ENCODE data around the gene PKNOX2.

The PKNOX2 gene

DNA sequence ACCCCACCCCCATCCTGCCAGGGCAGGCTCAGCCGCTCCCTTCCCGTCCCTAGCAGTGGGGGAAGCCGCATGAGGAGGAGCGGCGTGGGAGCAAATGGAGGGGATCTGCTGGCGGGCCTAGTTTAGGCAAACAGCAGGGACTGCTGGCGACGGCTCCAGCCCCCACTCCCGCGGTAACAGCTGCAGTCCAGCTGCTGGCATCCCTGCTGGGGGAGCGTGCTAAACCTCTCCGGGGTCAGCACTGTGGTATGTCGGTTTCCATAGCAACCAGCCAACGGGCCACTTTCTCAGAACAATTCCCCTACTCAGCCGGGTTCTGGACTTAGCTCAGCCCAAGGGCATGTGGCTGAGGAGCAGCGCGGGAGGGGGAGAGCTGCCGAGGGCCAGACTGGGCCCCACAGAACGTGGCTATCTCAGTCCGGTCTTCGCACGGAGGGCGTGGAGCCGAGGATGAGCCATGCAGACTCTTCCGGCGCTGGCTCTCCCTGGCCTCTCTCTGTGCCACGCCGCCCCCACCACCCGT is 98.8 kb downstream of the PKNOX2 start:
- no peak for DNase-seq (ENCODE audit: low spot score)

DNA sequence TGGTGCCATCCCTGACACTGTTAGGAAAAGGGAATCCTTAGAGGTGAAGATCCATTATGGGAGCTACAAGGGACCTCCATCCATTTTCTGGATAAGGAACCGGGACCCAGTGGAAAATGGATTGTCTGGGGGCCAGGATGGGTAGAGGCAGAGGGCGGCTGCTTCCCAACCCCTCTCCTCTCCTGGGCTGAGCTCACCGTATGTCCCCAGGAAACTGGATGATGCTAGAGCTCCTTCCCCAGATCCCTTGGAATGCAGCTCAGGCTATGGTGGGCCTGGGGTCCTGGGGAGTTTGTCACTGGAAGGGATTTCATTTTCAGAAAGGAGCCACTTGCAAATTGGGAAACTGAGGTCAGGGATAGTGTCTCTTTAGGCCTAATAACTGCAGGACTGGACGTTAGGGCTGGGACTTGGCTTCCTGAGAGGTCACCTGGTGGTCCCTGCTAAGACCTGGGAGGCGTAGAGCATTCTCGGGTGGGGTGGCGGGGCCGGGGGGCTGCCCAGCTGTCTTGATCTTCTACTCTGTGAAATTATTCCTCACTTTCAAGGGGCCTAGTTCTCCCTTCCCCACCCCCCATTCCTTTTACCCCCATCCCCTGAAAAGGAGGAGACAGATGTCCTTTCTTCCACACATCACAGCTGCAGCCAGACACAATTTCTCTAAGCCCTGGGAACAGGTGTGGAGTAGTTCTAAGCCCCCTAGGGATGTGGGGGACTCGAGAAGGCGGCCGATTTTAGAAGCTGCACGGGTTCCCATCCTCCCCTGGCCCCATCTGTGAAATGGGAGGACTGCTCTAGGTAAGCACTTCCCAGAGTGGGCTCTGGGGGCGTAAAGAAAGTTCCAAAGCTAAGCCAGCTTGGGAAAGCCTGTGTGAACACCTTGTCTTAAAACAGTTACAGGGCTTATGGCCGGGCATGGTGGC is 99.8 kb downstream of the PKNOX2 start:
- DNase-seq (ENCODE audit: low spot score): no peak

DNA sequence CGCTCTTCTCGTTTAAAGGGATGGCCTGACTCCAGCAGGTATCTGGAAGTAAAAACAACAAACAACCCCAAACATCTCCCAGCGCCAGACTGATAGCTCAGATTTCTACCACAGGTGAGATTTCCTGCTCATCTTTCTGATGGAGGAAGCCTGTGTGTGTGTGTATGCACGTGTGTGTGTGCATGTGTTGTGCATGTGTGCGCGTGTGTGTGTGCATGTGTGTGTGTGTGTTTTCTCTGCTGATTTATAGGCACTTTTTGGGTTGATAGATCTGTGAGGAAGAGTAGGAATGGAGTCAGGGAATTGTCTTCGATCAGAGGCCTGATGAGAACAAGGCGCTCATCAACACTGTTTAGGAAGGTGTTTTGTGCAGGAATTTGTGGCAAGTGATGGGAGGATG is 103.0 kb downstream of the PKNOX2 start:
- no peak for DNase-seq (ENCODE audit: low spot score)

DNA sequence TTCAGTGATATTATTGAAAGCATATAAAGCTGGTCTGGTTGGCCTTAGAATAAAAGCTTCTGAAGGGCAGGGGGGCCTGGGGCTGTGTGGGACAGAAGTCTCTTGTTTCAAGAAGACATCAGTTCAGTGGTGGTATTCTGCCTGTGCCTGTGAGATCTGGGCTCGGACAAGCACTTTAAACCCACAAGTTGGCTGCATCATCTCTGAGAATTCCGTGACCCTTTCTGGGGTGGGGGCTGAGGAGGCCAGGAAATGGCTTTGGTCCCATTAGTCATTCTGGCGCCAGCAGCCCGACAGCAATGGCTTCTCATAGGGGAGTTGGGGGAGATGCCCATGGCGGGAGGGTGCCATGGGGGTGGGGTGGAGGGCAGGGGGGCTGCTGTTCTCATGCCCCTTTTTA is 104.1 kb downstream of the PKNOX2 start:
- no peak for DNase-seq (ENCODE audit: low spot score)

DNA sequence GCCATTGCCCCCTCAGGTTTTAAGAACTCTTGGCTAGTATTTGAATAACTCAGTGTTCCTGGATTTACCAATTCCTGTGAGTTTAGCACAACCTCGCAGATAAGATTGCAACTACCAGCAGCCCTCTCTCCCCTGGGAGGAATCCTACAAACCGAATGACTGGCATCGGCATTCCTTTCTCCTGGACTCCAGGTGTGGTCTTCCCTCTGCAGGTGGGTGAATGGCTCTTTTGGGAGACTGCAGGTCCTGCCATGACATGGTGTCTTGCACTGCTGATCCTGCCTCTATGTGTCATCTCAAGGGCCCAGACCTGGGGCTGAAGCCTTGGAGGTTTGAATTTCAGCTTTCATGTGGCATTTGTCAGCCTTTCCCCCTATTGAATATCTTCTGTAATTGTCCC is 105.6 kb downstream of the PKNOX2 start:
- DNase-seq (ENCODE audit: low spot score): no peak

DNA sequence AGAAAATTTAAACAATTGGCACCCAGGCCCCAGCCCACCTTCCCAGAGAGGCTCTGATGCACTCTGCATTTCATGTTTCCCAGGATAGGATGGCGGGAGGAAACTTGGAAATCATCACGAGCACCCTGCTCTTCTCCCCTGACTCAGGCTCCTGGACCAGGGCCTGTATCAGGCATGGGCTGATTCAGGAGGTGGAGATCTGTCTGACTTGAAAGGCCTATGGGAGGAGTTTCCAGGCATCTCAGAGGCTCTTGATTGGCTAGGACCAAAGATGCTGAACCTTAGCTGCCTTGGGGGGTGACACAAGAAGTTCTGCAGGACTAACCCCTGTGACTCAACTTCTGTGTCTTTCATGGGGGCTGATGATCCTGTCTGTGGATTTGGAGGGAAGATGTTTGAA is 106.2 kb downstream of the PKNOX2 start:
- no peak for DNase-seq (ENCODE audit: low spot score)

DNA sequence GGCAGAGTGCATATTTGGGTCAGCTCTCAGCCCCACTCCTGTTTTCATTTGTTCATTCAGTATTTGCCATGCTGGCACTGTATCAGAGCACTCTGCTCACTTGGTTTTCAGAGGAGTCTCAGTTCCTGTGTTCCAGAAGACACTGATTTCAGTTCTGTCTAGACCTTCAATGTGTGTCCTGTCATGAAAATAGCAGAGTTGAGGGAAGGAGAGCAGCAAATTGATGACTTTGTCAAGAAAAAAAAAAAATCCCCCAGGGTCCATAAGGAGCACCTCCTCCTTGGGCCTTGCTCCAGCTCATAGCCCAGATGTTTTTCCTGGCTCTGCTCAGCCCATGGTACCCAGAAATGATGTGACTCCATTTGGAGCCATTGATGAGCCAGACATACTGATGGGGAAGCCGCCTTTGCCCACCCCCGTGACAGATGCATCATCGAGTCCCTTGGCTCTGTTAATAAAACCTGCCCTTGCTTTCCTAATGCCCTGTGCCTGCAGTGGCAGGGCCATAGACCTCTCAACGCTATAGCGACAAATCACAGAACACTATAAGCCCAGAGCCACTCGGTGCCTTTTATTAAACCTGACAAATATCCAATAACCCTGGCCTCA is 107.0 kb downstream of the PKNOX2 start:
- no peak for DNase-seq (ENCODE audit: low spot score)

DNA sequence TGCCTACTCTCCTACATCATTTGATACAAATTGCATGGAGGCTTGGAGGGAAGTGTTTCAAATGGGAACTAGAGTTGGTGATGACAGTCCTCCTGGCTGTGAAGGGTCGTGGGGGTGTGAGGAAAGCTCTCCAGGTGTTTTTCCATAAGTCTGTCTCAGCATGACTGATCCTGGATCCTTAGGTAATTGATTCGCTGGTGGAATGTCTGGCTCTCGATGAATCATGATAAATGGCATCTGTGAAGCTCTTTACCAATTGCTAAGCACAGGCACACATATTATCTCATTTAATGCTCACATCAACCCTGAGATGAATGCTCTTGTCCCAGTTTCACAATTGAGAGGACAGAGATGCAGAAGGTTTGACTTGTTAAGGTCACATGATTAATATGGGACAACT is 107.5 kb downstream of the PKNOX2 start:
- DNase-seq (ENCODE audit: low spot score): no peak

DNA sequence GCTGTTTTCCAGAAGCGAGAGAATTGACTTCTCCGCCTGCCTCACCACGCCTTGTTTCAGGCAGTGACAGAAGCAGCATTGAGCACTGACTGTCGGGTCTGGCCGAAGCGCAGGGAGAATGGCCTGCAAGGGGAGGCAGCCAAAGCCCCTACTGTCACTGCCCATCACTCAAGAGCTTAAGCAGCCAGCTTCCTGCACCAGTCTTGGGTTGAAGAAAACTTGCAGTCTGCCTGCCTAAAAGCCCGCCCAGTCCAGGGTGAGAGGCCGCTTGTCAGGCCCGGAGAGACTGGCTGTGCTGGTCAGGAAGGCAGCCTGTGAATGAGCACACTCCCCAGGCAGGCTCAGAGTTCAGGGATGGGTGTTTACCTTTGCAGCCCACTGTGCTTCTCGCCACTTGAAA is 108.3 kb downstream of the PKNOX2 start:
- DNase-seq (ENCODE audit: low spot score): no peak

DNA sequence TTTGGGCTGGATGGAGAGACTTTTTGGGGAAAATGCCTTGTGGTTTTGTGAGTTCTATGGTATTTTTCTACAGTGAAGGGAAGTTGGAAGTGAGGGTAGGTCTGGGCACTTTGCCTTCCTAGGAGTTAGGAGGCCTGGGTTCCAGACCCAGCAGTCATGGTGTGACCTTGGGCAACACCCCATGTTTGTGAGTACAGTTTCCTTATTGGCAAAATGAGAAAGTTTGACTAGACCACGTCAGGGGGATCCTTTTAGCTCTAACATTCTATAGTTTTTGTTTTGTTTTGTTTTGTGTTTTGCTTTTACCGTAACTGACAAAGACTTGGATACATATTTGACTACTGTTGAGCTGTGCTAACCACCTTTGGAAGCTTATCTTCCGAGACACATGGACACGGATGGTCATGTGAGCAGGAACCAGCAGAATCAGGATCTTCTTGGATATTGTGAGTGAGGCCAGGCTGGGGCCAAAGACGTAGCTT is 109.0 kb downstream of the PKNOX2 start:
- DNase-seq (ENCODE audit: low spot score): no peak

DNA sequence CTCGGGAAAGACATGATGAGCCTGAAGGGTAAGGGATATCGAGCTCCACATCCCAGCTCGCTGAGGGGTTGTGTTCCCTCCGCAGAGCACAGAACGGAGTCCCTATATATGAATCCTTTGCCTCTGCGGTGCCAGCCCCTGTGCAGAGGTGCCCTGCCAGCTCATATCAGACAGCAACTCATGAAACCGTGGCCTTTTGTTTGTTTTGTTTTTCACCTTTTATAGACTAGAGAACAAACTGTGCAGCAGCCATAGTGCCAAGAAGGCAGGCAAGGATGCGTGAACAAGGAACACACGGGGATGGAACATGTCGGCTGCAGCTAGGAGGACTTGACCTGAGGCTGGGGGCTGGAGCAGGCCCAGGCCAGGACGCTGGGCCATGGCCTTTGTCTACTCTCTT is 109.8 kb downstream of the PKNOX2 start:
- no peak for DNase-seq (ENCODE audit: low spot score)

DNA sequence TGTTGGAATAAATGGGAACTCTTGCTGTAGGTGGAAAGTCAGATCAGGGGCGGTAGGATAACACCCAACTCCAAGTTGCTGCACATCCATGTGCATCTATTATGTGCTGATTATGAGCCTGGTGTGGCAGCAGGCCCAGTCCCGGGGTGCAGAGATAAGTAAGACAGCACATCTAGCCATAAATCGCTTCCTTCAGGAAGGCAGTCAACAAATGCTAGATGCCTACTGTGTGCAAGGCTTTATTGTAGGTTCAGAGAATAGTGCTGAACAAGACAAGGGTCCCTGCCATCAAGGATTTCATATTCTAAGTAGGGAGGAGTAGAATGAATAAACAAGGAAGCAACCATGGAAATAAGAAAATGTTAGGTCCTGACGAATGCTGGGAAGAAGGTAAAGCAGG is 110.2 kb downstream of the PKNOX2 start:
- no peak for DNase-seq (ENCODE audit: low spot score)

DNA sequence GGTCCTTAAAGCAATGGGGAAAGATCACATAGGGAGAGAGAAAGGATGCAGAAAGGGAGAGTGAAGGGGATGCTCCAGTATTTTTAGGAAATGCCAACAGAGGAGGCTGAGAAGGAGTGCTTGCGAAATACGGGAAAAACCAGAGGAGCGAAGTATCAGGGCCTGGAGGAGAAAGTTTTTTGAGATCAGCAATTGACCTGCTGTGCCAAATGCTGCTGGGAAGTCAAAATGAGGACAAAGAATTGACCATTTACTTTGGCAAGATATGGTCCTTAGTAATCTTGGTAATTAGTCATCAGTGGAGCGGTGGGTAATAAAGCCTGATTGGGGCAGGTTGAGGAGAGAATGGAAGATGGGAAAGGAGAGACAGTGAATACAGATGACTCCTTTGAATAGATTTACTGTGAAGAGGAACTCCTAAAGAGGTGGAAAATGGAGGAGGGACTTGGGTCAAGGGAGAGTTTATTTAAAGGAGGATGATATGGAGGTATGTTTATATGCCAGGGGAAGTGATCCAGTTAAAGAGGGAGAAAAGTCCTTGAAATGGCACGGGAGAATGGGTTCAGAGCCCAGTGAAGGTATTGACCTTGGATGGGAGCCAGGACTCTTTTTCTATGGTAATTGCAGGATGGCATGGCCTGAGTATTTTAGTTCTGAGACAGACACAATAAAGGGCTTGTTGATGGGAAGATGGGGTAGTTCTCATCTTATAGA is 111.5 kb downstream of the PKNOX2 start:
- no peak for DNase-seq (ENCODE audit: low spot score)

DNA sequence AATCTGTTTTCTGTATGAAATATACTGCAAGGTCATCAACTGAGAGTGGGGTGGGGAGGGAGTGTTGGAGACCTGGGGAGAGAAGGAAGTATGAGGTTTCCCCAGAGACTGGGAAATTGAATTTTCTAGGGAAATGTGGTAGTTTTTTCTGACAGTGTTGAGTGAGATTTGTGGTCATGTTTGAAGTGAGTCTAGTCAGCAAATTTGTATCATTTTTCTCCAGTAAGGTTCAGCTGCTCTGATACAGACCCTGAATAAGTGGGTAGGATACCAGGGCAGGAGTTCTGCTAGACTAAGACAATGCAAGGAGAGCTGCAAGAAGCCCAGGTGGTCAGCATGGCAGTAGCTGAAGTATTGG is 112.0 kb downstream of the PKNOX2 start:
- DNase-seq (ENCODE audit: low spot score): no peak

DNA sequence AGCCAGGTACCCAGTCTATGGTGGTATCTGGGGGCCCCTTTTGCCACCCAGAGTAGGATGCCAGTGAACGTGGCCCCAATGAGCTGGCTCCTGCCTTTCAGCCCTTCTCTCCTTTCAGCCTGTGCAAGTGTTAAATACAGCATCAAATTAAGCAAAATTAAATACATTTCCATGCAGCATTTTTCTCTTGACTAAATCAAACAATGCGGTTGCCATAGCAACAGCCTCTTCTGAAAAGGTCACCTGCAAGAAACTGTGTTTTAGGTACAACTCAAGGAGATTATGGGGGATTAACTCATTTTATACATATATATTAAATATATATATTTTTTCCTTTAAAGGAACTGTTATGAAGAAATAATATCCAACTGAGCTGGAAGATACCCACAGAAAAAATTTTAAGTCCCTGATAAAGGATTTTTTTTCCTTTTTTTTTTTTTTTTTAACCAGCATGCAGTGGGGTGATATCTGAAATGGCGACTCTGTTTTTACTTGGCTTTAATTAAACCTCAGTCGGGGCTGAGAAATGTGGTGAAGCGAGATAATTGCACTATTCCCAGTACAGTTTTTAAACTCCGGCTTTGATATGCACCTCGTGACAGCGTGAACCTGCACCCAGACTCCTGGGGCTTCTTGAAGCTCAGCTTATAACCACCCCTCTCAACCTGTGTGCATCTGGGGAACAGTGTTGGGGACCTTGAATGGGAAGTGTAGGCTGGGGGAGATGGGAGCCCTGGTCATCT is 115.3 kb downstream of the PKNOX2 start:
- no peak for DNase-seq (ENCODE audit: low spot score)

DNA sequence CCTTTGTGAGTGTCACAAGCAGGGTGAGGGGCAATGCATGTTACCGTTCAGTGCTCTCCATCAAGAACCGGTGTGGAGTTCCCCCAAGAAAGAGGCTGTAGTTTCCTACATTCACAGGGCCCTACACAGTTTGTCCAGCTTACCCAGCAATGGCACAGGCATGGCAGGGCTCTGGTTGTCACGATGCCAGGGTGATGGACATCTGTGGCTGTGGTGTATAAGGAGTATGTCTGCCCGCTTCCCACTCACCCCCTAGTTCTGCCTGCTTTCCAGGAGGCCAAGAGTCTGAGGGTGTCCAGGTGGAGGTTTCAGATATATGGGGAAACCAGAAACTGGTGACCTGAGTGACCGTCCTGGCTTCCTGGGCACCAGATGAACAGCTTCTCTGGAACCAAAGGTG is 116.1 kb downstream of the PKNOX2 start:
- DNase-seq (ENCODE audit: low spot score): no peak

DNA sequence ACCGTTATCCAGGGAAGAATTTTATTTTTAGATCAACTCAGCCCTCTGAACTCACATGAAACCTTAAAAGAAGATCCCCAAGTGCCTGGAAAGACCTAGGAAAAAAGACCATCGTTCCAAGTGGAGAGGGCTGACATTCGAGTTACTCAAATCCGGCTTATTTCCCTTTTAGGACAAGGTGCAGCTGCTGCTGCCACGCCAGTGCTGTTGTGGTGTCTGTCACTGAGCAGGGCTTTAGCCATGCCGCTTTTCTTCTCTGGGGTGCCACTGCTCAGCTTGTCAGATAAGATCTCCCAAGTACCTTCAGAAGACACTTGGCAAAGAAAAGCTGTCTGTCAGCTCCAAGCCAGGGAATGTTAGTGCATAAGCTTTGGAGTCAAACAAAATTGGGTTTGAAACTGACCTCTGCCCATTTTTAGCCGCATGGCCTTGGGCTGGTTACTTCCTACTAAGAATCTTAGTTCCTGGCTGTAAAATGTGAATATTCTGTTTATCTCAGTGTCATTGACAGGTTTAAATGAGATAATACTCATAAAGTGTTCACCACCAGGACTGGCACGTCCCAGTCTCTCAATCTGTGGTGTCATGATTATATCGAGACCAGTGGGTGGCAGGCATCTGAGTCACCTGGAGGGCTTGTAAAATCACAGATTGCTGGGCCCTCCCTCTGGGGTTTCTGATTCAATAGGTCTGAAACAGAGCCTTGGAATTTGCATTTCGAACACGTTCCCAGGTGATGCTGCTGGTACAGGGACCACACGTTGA is 117.5 kb downstream of the PKNOX2 start:
- DNase-seq (ENCODE audit: low spot score): no peak

DNA sequence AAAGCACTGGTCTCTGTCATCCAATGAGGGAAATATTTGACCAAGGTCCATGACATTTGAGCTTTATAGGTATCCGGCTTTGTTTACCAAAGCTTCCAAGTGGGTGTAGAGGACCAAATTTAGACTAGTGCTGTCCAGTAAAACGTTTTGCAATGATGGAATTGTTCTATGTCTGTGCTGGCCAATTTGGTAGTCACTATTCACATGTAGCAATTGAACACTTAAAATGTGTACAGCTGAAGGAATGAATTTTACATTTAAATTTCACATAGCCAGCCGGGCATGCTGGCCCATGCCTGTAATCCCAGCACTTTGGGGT is 118.0 kb downstream of the PKNOX2 start:
- no peak for DNase-seq (ENCODE audit: low spot score)

DNA sequence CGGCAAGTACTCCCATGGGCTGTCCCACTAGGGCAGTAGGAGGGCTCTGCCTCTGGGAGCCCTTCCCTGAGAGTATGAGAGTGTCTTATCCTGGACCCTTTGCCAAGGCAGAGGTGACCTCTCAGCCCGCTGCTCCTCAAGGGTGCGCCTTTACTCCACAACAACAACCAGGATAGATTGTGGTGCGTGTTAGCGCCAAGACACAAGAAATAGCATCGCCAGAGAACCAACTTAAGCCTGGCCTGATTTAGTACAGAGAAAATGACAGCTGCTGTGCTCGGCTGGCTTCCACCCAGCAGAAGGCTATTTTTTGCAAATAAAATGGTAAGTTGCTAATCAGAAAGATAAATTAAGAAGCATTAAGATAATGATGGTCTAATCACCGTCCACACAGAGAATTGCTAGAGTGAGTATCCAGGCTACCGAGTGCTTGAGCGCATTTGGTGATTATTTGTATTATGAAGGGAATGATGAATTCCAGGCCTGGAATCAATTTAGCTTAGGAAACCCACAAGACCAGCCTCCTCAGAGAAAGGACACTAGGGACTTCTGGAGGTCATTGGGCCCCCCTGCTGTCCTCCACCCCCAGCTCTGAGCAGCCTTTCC is 119.8 kb downstream of the PKNOX2 start:
- no peak for DNase-seq (ENCODE audit: low spot score)

DNA sequence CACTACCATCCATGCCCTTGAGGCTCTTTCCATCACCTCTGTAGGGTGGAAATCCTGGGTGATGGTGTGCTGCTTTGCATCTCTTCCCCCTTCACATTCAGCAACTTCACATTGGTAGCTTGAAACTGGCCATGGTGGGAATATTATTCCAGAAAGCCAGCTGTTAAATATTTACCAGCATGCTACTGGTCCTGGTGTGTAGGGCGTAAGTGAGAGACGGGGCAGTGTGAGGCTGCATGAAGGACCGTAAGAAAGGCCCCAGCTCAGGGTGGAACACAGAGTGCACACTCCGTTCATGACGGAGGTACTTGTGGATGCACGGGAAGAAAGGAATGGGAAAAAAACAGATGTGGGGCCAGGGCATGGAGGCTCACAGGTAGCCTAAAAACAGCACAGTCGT is 121.3 kb downstream of the PKNOX2 start:
- DNase-seq (ENCODE audit: low spot score): no peak

DNA sequence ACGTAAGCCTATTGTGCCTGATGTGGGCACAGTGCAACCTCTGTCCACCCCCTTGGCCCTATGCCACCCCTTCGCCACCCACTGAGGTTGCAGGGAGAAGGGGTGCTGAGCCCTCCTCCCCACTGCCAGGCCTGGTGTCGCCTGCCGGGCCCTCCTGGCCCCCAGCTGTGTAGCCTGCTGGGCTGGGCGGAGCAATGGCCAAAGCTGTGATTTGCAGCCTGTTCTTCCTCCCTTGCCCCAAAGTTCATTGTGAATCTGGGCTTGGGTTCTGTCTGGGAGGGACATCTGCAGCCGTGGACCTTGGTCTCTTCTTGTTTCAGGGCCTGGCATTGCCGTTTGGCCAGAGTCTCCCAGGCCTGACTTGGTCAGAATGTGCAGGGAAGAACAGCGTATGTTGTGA is 121.9 kb downstream of the PKNOX2 start:
- DNase-seq (ENCODE audit: low spot score): no peak
